GM19455 (cell line): Measurements from ENCODE around the gene ARHGAP6.
"Not testable (repeated sequence)": the region's sequence is repeated elsewhere in the genome, so short reads cannot be mapped to it uniquely, and the experiment has no call there.

ENCODE experiments used
- ATAC-seq: cut with Tn5 transposase; IDR thresholded peaks from one replicate; pipeline ENCODE4 v1.9.1; 2021; ENCODE audit not compliant: unreplicated experiment

ARHGAP6 gene

GRCh38 chrX:11257711-11258110 is 408.0 kb downstream of the ARHGAP6 start:
- ATAC-seq = no peak

- ATAC-seq = no peak
These were observed 408.4 kb downstream of the ARHGAP6 start for GRCh38 chrX:11257290-11257689.

GRCh38 chrX:11254417-11255109 is 411.2 kb downstream of the ARHGAP6 start:
- no peak for ATAC-seq

- no peak for ATAC-seq
These were observed 421.1 kb downstream of the ARHGAP6 start for GRCh38 chrX:11244636-11245035.

GRCh38 chrX:11242704-11243103 is 423.0 kb downstream of the ARHGAP6 start:
- ATAC-seq = no peak

- no peak for ATAC-seq
These were observed 424.0 kb downstream of the ARHGAP6 start for GRCh38 chrX:11241720-11242119.

- no peak for ATAC-seq
These were observed 426.5 kb downstream of the ARHGAP6 start for GRCh38 chrX:11239230-11239629.

- ATAC-seq = not testable (repeated sequence)
These were observed 430.3 kb downstream of the ARHGAP6 start for GRCh38 chrX:11235377-11235776.

GRCh38 chrX:11215191-11215921 is 450.4 kb downstream of the ARHGAP6 start:
- no peak for ATAC-seq

GRCh38 chrX:11214346-11215190 is 451.2 kb downstream of the ARHGAP6 start:
- no peak for ATAC-seq

- no peak for ATAC-seq
These were observed 453.0 kb downstream of the ARHGAP6 start for GRCh38 chrX:11212741-11213140.

GRCh38 chrX:11210415-11210801 is 455.3 kb downstream of the ARHGAP6 start:
- no peak for ATAC-seq

GRCh38 chrX:11209798-11210414 is 455.8 kb downstream of the ARHGAP6 start:
- ATAC-seq = no peak

- no peak for ATAC-seq
These were observed 459.0 kb downstream of the ARHGAP6 start for GRCh38 chrX:11206716-11207115.

- no peak for ATAC-seq
These were observed 459.9 kb downstream of the ARHGAP6 start for GRCh38 chrX:11205796-11206195.

GRCh38 chrX:11197671-11198070 is 468.0 kb downstream of the ARHGAP6 start:
- no peak for ATAC-seq

- ATAC-seq = no peak
These were observed 469.2 kb downstream of the ARHGAP6 start for GRCh38 chrX:11196476-11196875.

GRCh38 chrX:11193035-11193469 is 472.7 kb downstream of the ARHGAP6 start:
- no peak for ATAC-seq

- no peak for ATAC-seq
These were observed 474.8 kb downstream of the ARHGAP6 start for GRCh38 chrX:11190745-11191510.

- no peak for ATAC-seq
These were observed 476.6 kb downstream of the ARHGAP6 start for GRCh38 chrX:11189097-11189496.
